H9 (cell line): ENCODE measurements around the gene GPC1. TPM values are rescaled to one million over a fixed set of nuclear protein-coding genes. Genes with fewer than 3 reads are reported as not detected.

Experiments used
- DNase-seq: peaks from one replicate; pipeline ENCODE4 v3.0.0-alpha.2; 2017
- H2AFZ ChIP-seq: one replicate; pipeline ENCODE4 v1.6.1; 2013; ENCODE audit warnings: mild to moderate bottlenecking, low read length, control low read depth, moderate library complexity
- H2AK5ac ChIP-seq: 2 replicates; pipeline ENCODE4 v1.6.1; 2013; ENCODE audit warnings: low read length, control low read depth, mixed read lengths; ENCODE audit not compliant: insufficient read length
- H2BK120ac ChIP-seq: one replicate; pipeline ENCODE4 v1.6.1; 2013; ENCODE audit warnings: low read depth, mild to moderate bottlenecking, low read length, control low read depth, inconsistent platforms; ENCODE audit not compliant: poor library complexity, severe bottlenecking
- H2BK12ac ChIP-seq: 2 replicates; pipeline ENCODE4 v1.6.1; 2013; ENCODE audit warnings: low read length, control low read depth, mixed read lengths, low read depth; ENCODE audit not compliant: insufficient read length
- H2BK15ac ChIP-seq: 2 replicates; pipeline ENCODE4 v1.6.1; 2013; ENCODE audit warnings: low read depth, low read length, control low read depth
- H2BK20ac ChIP-seq: one replicate; pipeline ENCODE4 v1.6.1; 2013; ENCODE audit warnings: low read depth, mild to moderate bottlenecking, low read length, control low read depth, inconsistent platforms; ENCODE audit not compliant: poor library complexity, severe bottlenecking
- H2BK5ac ChIP-seq: 2 replicates; pipeline ENCODE4 v1.6.1; 2013; ENCODE audit warnings: low read length, control low read depth, mixed read lengths; ENCODE audit not compliant: insufficient read length
- H3K14ac ChIP-seq: 2 replicates; pipeline ENCODE4 v1.6.1; 2013; ENCODE audit warnings: low read length, control low read depth; ENCODE audit not compliant: insufficient read depth
- H3K18ac ChIP-seq: 2 replicates; pipeline ENCODE4 v1.6.1; 2013; ENCODE audit warnings: low read depth, mild to moderate bottlenecking, mixed read lengths, low read length, control low read depth; ENCODE audit not compliant: insufficient read length
- H3K23ac ChIP-seq: 2 replicates; pipeline ENCODE4 v1.6.1; 2013; ENCODE audit warnings: low read length, control low read depth, mixed read lengths, low read depth; ENCODE audit not compliant: insufficient read length
- H3K23me2 ChIP-seq: 2 replicates; pipeline ENCODE4 v1.6.1; 2013; ENCODE audit warnings: low read depth, mild to moderate bottlenecking, mixed read lengths, low read length, control low read depth; ENCODE audit not compliant: insufficient read length, poor library complexity, severe bottlenecking
- H3K27ac ChIP-seq: 2 replicates; pipeline ENCODE4 v1.5.1; 2013; ENCODE audit warnings: low read length, control low read depth, mixed read lengths, low read depth; ENCODE audit not compliant: insufficient read length
- H3K27me3 ChIP-seq: 2 replicates; pipeline ENCODE4 v1.6.1; 2013; ENCODE audit warnings: low read length, control low read depth, inconsistent platforms; ENCODE audit not compliant: insufficient read depth
- H3K4ac ChIP-seq: 2 replicates; pipeline ENCODE4 v1.6.1; 2013; ENCODE audit warnings: low read depth, mild to moderate bottlenecking, control low read depth, inconsistent platforms, low read length, moderate library complexity
- H3K4me1 ChIP-seq: 2 replicates; pipeline ENCODE4 v1.6.1; 2013; ENCODE audit warnings: low read length, control low read depth, inconsistent platforms; ENCODE audit not compliant: insufficient read depth
- H3K4me2 ChIP-seq: 2 replicates; pipeline ENCODE4 v1.6.1; 2013; ENCODE audit warnings: low read length, control low read depth, mixed read lengths; ENCODE audit not compliant: insufficient read length, insufficient read depth
- H3K56ac ChIP-seq: 2 replicates; pipeline ENCODE4 v1.6.1; 2013; ENCODE audit warnings: low read depth, mild to moderate bottlenecking, mixed read lengths, low read length, control low read depth; ENCODE audit not compliant: insufficient read length
- H3K79me1 ChIP-seq: 2 replicates; pipeline ENCODE4 v1.6.1; 2013; ENCODE audit warnings: low read depth, mild to moderate bottlenecking, moderate library complexity, low read length, control low read depth, inconsistent platforms; ENCODE audit not compliant: insufficient read depth, poor library complexity, severe bottlenecking
- H3K79me2 ChIP-seq: 2 replicates; pipeline ENCODE4 v1.6.1; 2013; ENCODE audit warnings: low read length, control low read depth, inconsistent platforms; ENCODE audit not compliant: insufficient read depth
- H3K9ac ChIP-seq: 2 replicates; pipeline ENCODE4 v1.6.1; 2013; ENCODE audit warnings: low read length, control low read depth, mixed read lengths; ENCODE audit not compliant: insufficient read length; ENCODE audit errors: extremely low read depth
- H3K9me3 ChIP-seq: one replicate; pipeline ENCODE4 v1.6.1; 2013; ENCODE audit warnings: low read depth, low read length, inconsistent platforms; ENCODE audit not compliant: control insufficient read depth
- H3T11ph ChIP-seq: one replicate; pipeline ENCODE4 v1.6.1; 2013; ENCODE audit warnings: mild to moderate bottlenecking, low read length, control low read depth, inconsistent platforms
- H4K20me1 ChIP-seq: one replicate; pipeline ENCODE4 v1.6.1; 2013; ENCODE audit not compliant: control insufficient read depth, insufficient read length, insufficient read depth
- H4K5ac ChIP-seq: 2 replicates; pipeline ENCODE4 v1.6.1; 2013; ENCODE audit warnings: low read depth, mild to moderate bottlenecking, mixed read lengths, low read length, control low read depth; ENCODE audit not compliant: insufficient read length
- H4K8ac ChIP-seq: replicated peaks from 2 replicates; pipeline ENCODE4 v1.6.1; 2013; ENCODE audit warnings: low read length, control low read depth, mixed read lengths, low read depth; ENCODE audit not compliant: insufficient read length
- H4K91ac ChIP-seq: 2 replicates; pipeline ENCODE4 v1.6.1; 2013; ENCODE audit warnings: low read depth, mild to moderate bottlenecking, moderate library complexity, mixed read lengths, low read length, control low read depth; ENCODE audit not compliant: insufficient read length
- H3K27ac Mint-ChIP-seq, 3 experiments: 2 replicates in 2 of 3; 3 replicates in 1 of 3; pipeline ENCODE4 v1.8.0; 2020 to 2021; ENCODE audit warnings: mixed read lengths in 3 of 3, mild to moderate bottlenecking in 1 of 3, moderate library complexity in 1 of 3
- H3K27me3 Mint-ChIP-seq: 2 replicates; pipeline ENCODE4 v1.8.0; 2021; ENCODE audit warnings: low read depth, mild to moderate bottlenecking, moderate library complexity, mixed read lengths
- H3K36me3 Mint-ChIP-seq, 3 experiments: 2 replicates in 2 of 3; 3 replicates in 1 of 3; pipeline ENCODE4 v1.8.0; 2020 to 2021; ENCODE audit warnings: low read depth in 3 of 3, mixed read lengths in 3 of 3; ENCODE audit not compliant: insufficient read depth in 1 of 3
- H3K4me1 Mint-ChIP-seq, 2 experiments: 2 replicates each; pipeline ENCODE4 v1.8.0; 2020; ENCODE audit warnings: mixed read lengths in 2 of 2
- H3K4me3 Mint-ChIP-seq, 2 experiments: 2 replicates in 1 of 2; 3 replicates in 1 of 2; pipeline ENCODE4 v1.8.0; 2020 to 2021; ENCODE audit warnings: mild to moderate bottlenecking in 2 of 2, mixed read lengths in 2 of 2, moderate library complexity in 1 of 2
- H3K9me3 Mint-ChIP-seq, 2 experiments: 2 replicates in 1 of 2; 3 replicates in 1 of 2; pipeline ENCODE4 v1.8.0; 2020; ENCODE audit warnings: mild to moderate bottlenecking in 2 of 2, mixed read lengths in 2 of 2, moderate library complexity in 1 of 2
- CTCF ChIP-seq: fragments of 200-600 bp; sonication (generic); conservative IDR thresholded peaks from 3 replicates; pipeline ENCODE4 v1.8.0; 2021; ENCODE audit warnings: antibody characterized with exemption, mild to moderate bottlenecking
- WGBS: extraction: QIAGEN DNeasy Blood & Tissue Kit; methylation state at CpG from one replicate; pipeline ENCODE4 v1.1.7; 2013; ENCODE audit warnings: missing lambda C conversion rate, low lambda C conversion rate, mixed read lengths; ENCODE audit not compliant: insufficient read length; ENCODE audit errors: extremely low coverage; 5-methylcytosine and 5-hydroxymethylcytosine counted together
- total RNA-seq: library from RNA; stranded (reverse); gene quantifications from 2 replicates; pipeline ENCODE4 v1.2.1, GENCODE V29; 2021

The GPC1 gene
- total RNA-seq, 1 experiment from 2014 or later = 39.4 TPM

- no peak overlapping the region for H2BK15ac ChIP-seq
- H3K27ac ChIP-seq = no peak overlapping the region
- TF ChIP-seq CTCF = no peak
- no peak overlapping the region for H3K14ac ChIP-seq
- Mint-ChIP-seq H3K27ac (no peak overlapping the region; a peak in 1 of 7 replicates), H3K27me3 (peaks cover 7% of the 10 kb centered on the region), H3K9me3 (no peaks in the 10 kb centered on the region), H3K4me3 (no peak overlapping the region), H3K4me1 (peaks cover 12 to 16% of the 10 kb centered on the region in 2 experiments), H3K36me3 (peaks cover 0 to 3% (median 3%) of the 10 kb centered on the region in 3 experiments; a peak in 2 of 7 replicates)
- DNase-seq = no peak
- no peak overlapping the region for H4K8ac ChIP-seq
- no peaks in the 10 kb centered on the region for H3K79me1 ChIP-seq
- no peak overlapping the region for H2BK12ac ChIP-seq
- H3K9ac ChIP-seq = no peak overlapping the region
- H3K27me3 ChIP-seq = no peaks in the 10 kb centered on the region
- H3T11ph ChIP-seq = no peak overlapping the region
- WGBS = no CpG with 5 or more reads among the region's 24 CpGs
- no peak overlapping the region for H2BK20ac ChIP-seq
- no peaks in the 10 kb centered on the region for H3K4me1 ChIP-seq
- H3K56ac ChIP-seq = no peak overlapping the region
- H3K23me2 ChIP-seq = no peaks in the 10 kb centered on the region
- no peak overlapping the region for H2AFZ ChIP-seq
- H2BK5ac ChIP-seq = no peak overlapping the region
- H2BK120ac ChIP-seq = no peak overlapping the region
- no peaks in the 10 kb centered on the region for H3K79me2 ChIP-seq
- H2AK5ac ChIP-seq = no peak overlapping the region
- no peaks in the 10 kb centered on the region for H3K9me3 ChIP-seq
- no peak overlapping the region for H3K4me2 ChIP-seq
- no peaks in the 10 kb centered on the region for H4K20me1 ChIP-seq
- H3K18ac ChIP-seq = no peak overlapping the region
- no peak overlapping the region for H3K4ac ChIP-seq
- H4K91ac ChIP-seq = no peak overlapping the region
- no peak overlapping the region for H4K5ac ChIP-seq
- no peak overlapping the region for H3K23ac ChIP-seq
Measured at GRCh38 chr2:240445961-240446663, 10.6 kb downstream of the GPC1 start.
